GM19455 (cell line): ENCODE measurements around the gene CYP4A22.
"Not testable (repeated sequence)": the region's sequence is repeated elsewhere in the genome, so short reads cannot be mapped to it uniquely, and the experiment has no call there.

Experiments used
- ATAC-seq: cut with Tn5 transposase; IDR thresholded peaks from one replicate; pipeline ENCODE4 v1.9.1; 2021; ENCODE audit not compliant: unreplicated experiment

CYP4A22 gene

GRCh38 chr1:47184090-47184821 lies 47.0 kb downstream of the CYP4A22 start:
- ATAC-seq = no peak

- no peak for ATAC-seq
Observed at GRCh38 chr1:47184822-47185677, 47.8 kb downstream of the CYP4A22 start.

- ATAC-seq = no peak
Observed at GRCh38 chr1:47186267-47187185, 49.3 kb downstream of the CYP4A22 start.

- no peak for ATAC-seq
Observed at GRCh38 chr1:47187231-47187925, 50.1 kb downstream of the CYP4A22 start.

- ATAC-seq = no peak
Observed at GRCh38 chr1:47187926-47188250, 50.6 kb downstream of the CYP4A22 start.

- no peak for ATAC-seq
Observed at GRCh38 chr1:47188791-47189785, 51.8 kb downstream of the CYP4A22 start.

- ATAC-seq = no peak
Observed at GRCh38 chr1:47189844-47190508, 52.7 kb downstream of the CYP4A22 start, which contains the start of gene PDZK1IP1. PDZK1IP1 (minus strand) TSS chr1:47190036; CDS start chr1:47189932, 104 bp downstream.

GRCh38 chr1:47190509-47190855 lies 53.2 kb downstream of the CYP4A22 start:
- ATAC-seq = no peak

- ATAC-seq = no peak
Observed at GRCh38 chr1:47190857-47191256, 53.6 kb downstream of the CYP4A22 start.

GRCh38 chr1:47191940-47192457 lies 54.8 kb downstream of the CYP4A22 start:
- ATAC-seq = no peak

GRCh38 chr1:47192458-47193384 lies 55.5 kb downstream of the CYP4A22 start:
- ATAC-seq = no peak

- ATAC-seq = not testable (repeated sequence)
Observed at GRCh38 chr1:47193496-47193895, 56.3 kb downstream of the CYP4A22 start.

GRCh38 chr1:47194311-47194710 lies 57.1 kb downstream of the CYP4A22 start:
- ATAC-seq = no peak

- not testable (repeated sequence) for ATAC-seq
Observed at GRCh38 chr1:47195981-47196380, 58.7 kb downstream of the CYP4A22 start.

GRCh38 chr1:47196622-47197021 lies 59.4 kb downstream of the CYP4A22 start:
- no peak for ATAC-seq

- no peak for ATAC-seq
Observed at GRCh38 chr1:47198214-47198613, 61.0 kb downstream of the CYP4A22 start.
